Esophagus squamous epithelium (tissue), 5 donors: ENCODE results near the gene CETN2. TPM values are rescaled to one million over a fixed set of nuclear protein-coding genes. Genes with fewer than 3 reads are reported as not detected.

Experiments
- DNase-seq: peaks from one replicate; lab custom pipeline; 2025; lab: John Stamatoyannopoulos, UW
- H3K27ac ChIP-seq, 4 donors: fragments of 200-600 bp; sonication (generic); one replicate each; pipeline ENCODE4 v1.5.1; 2016 to 2019; ENCODE audit warnings: mild to moderate bottlenecking in 1 of 4
- H3K27me3 ChIP-seq, 4 donors: fragments of 200-600 bp; sonication (generic); 1 replicate in 3 of 4; 2 replicates in 1 of 4; pipeline versions ENCODE4 v1.5.1 to v1.6.0; 2017 to 2021; ENCODE audit warnings: antibody characterized with exemption in 1 of 4
- H3K36me3 ChIP-seq, 3 donors: fragments of 200-600 bp; sonication (generic); one replicate each; pipeline ENCODE4 v1.5.1; 2016 to 2019
- H3K4me1 ChIP-seq, 3 donors: fragments of 200-600 bp; sonication (generic); one replicate each; pipeline ENCODE4 v1.5.1; 2017 to 2019
- H3K4me3 ChIP-seq, 4 donors: fragments of 200-600 bp; sonication (generic); 1 replicate in 3 of 4; 2 replicates in 1 of 4; pipeline ENCODE4 v1.5.1; 2016 to 2019; ENCODE audit warnings: mild to moderate bottlenecking in 2 of 4, moderate library complexity in 1 of 4
- H3K9me3 ChIP-seq, 3 donors: fragments of 200-600 bp; sonication (generic); one replicate each; pipeline ENCODE4 v1.5.1; 2016 to 2019
- CTCF ChIP-seq, 6 experiments: fragments of 450-650 bp in 4 of 6; fragments of 200-600 bp in 2 of 6; sonication (generic) in 2 of 6; IDR thresholded peaks; one replicate each; pipeline ENCODE4 v1.5.1; 2016 to 2019; ENCODE audit warnings: antibody characterized with exemption in 6 of 6, mild to moderate bottlenecking in 4 of 6, moderate library complexity in 4 of 6
- POLR2A ChIP-seq, 4 donors: fragments of 450-650 bp; IDR thresholded peaks; one replicate each; pipeline ENCODE4 v1.6.1; 2017; ENCODE audit warnings: antibody characterized with exemption in 4 of 4, mild to moderate bottlenecking in 4 of 4, moderate library complexity in 3 of 4
- WGBS, 2 donors: methylation state at CpG; one replicate each; pipeline ENCODE4 v1.1.5; 2018; 5-methylcytosine and 5-hydroxymethylcytosine counted together
- intact Hi-C: fragments of 100-400 bp; cut with DNase I; formaldehyde crosslinking; loops from one replicate; pipeline ENCODE4 v1.15.0; 2022
- total RNA-seq, 4 donors: library from RNA; depleted of rRNA; stranded (reverse); fragments of >200 nt; gene quantifications; one replicate each; pipeline ENCODE4 v1.1.0, GENCODE V29; 2016
- donor health status: DM: yes; HTN: yes; CAD: no.

CETN2 gene
- total RNA-seq, 4 donors from 2014 or later: 17.2 to 38.5 (median 24.2) TPM

GRCh38 chrX:152822383-152823086, 8.0 kb downstream of the CETN2 start:
- H3K4me3 ChIP-seq: no peak overlapping the region
- DNase-seq: no peak
- no peaks in the 10 kb centered on the region for H3K9me3 ChIP-seq
- intact Hi-C loops: no loop called here
- peaks cover 0 to 5% (median 0%) of the 10 kb centered on the region in 3 donors for H3K36me3 ChIP-seq
- TF ChIP-seq CTCF (IDR thresholded peaks at IDR 0.05): no peak
- peak overlapping the region in 1 of 4 donors; percentile 10 for H3K27ac ChIP-seq
- H3K4me1 ChIP-seq: peaks cover 0 to 15% (median 0%) of the 10 kb centered on the region in 3 donors
- 13 to 50% methylated on average over 3 to 6 of the region's 6 CpGs for WGBS, 2 donors
- H3K27me3 ChIP-seq: no peaks in the 10 kb centered on the region

GRCh38 chrX:152821145-152821765, 9.3 kb downstream of the CETN2 start:
- peaks cover 0 to 15% (median 0%) of the 10 kb centered on the region in 3 donors for H3K4me1 ChIP-seq
- TF ChIP-seq POLR2A (IDR thresholded peaks at IDR 0.05) (no peak), CTCF (IDR thresholded peaks at IDR 0.05) (peak; percentile 10 to 55 (median 46))
- no peak overlapping the region for H3K4me3 ChIP-seq
- H3K27ac ChIP-seq: no peak overlapping the region
- H3K27me3 ChIP-seq: no peaks in the 10 kb centered on the region
- no peaks in the 10 kb centered on the region for H3K36me3 ChIP-seq
- DNase-seq: no peak
- WGBS, 2 donors: 45 to 75% methylated on average over 2 to 3 of the region's 3 CpGs
- intact Hi-C loops: no loop called here
- no peaks in the 10 kb centered on the region for H3K9me3 ChIP-seq

- TF ChIP-seq POLR2A (IDR thresholded peaks at IDR 0.05): no peak
- no peak for TF ChIP-seq CTCF (IDR thresholded peaks at IDR 0.05)
- intact Hi-C loops: no loop called here
- Histone ChIP-seq H3K4me3 (no peak overlapping the region), H3K9me3 (no peaks in the 10 kb centered on the region), H3K27ac (no peak overlapping the region), H3K4me1 (peaks cover 0 to 15% (median 0%) of the 10 kb centered on the region in 3 donors), H3K27me3 (no peaks in the 10 kb centered on the region), H3K36me3 (no peaks in the 10 kb centered on the region)
- WGBS, 2 donors: 41 to 72% methylated on average over 5 of the region's 7 CpGs
- DNase-seq: no peak
These were observed 10.8 kb downstream of the CETN2 start for GRCh38 chrX:152819732-152820131.

- Histone ChIP-seq H3K4me3 (no peak overlapping the region), H3K27ac (no peak overlapping the region), H3K9me3 (no peaks in the 10 kb centered on the region), H3K36me3 (no peaks in the 10 kb centered on the region), H3K27me3 (no peaks in the 10 kb centered on the region), H3K4me1 (peaks cover 0 to 15% (median 0%) of the 10 kb centered on the region in 3 donors)
- TF ChIP-seq POLR2A (IDR thresholded peaks at IDR 0.05) (no peak), CTCF (IDR thresholded peaks at IDR 0.05) (no peak)
- intact Hi-C loops: no loop called here
- DNase-seq: no peak
- WGBS, 2 donors: 20 to 32% methylated on average over 1 to 2 of the region's 2 CpGs
These were observed 11.3 kb downstream of the CETN2 start for GRCh38 chrX:152819266-152819665.

- TF ChIP-seq POLR2A (IDR thresholded peaks at IDR 0.05): no peak
- no peak for TF ChIP-seq CTCF (IDR thresholded peaks at IDR 0.05)
- no peaks in the 10 kb centered on the region for H3K36me3 ChIP-seq
- no peaks in the 10 kb centered on the region for H3K9me3 ChIP-seq
- WGBS, 2 donors: 55 to 64% methylated on average over 2 to 4 of the region's 5 CpGs
- no peak for DNase-seq
- H3K4me3 ChIP-seq: no peak overlapping the region
- H3K27me3 ChIP-seq: no peaks in the 10 kb centered on the region
- intact Hi-C loops: no loop called here
- H3K27ac ChIP-seq: no peak overlapping the region
- H3K4me1 ChIP-seq: peaks cover 0 to 15% (median 0%) of the 10 kb centered on the region in 3 donors
These were observed 12.2 kb downstream of the CETN2 start for GRCh38 chrX:152818356-152818755.
